Keratinocyte (primary cell): ENCODE data around the gene GNB5. TPM values are rescaled to one million over a fixed set of nuclear protein-coding genes. Genes with fewer than 3 reads are reported as not detected.

Source experiments
- DNase-seq: peaks from one replicate; pipeline ENCODE4 v3.0.0-alpha.2; 2011; ENCODE audit warnings: low read depth, missing footprints, low spot score
- FAIRE-seq: peaks from 2 replicates; lab custom pipeline; 2011; peaks lifted over from hg19 to GRCh38; lab: Jason Lieb, UNC
- H2AFZ ChIP-seq: 2 replicates; pipeline ENCODE4 v1.6.0; 2012; ENCODE audit warnings: low read length, control low read depth, inconsistent platforms; ENCODE audit not compliant: control insufficient read depth
- H3K27ac ChIP-seq: 2 replicates; pipeline ENCODE4 v1.5.1; 2011; ENCODE audit warnings: low read length; ENCODE audit not compliant: control insufficient read depth, insufficient read depth
- H3K27me3 ChIP-seq: 3 replicates; pipeline ENCODE4 v1.6.0; 2011; ENCODE audit warnings: low read length; ENCODE audit not compliant: control insufficient read depth, insufficient read depth; ENCODE audit errors: extremely low read depth
- H3K36me3 ChIP-seq, 2 experiments: 2 replicates in 1 of 2; 3 replicates in 1 of 2; pipeline ENCODE4 v1.5.1; 2011; ENCODE audit warnings: low read length in 2 of 2, mild to moderate bottlenecking in 1 of 2; ENCODE audit not compliant: control insufficient read depth in 2 of 2, insufficient read depth in 2 of 2; ENCODE audit errors: extremely low read depth in 1 of 2
- H3K4me1 ChIP-seq: 3 replicates; pipeline ENCODE4 v1.5.1; 2011; ENCODE audit warnings: low read length; ENCODE audit not compliant: control insufficient read depth, insufficient read depth; ENCODE audit errors: extremely low read depth
- H3K4me2 ChIP-seq: 3 replicates; pipeline ENCODE4 v1.6.0; 2011; ENCODE audit warnings: low read depth, low read length; ENCODE audit not compliant: control insufficient read depth, insufficient read depth; ENCODE audit errors: extremely low read depth
- H3K4me3 ChIP-seq, 3 experiments: fragments of 200-600 bp in 1 of 3; sonication (generic) in 1 of 3; 2 replicates in 2 of 3; 3 replicates in 1 of 3; pipeline ENCODE4 v1.5.1; 2011 to 2016; ENCODE audit warnings: low read length in 3 of 3, mild to moderate bottlenecking in 3 of 3, control low read depth in 2 of 3, inconsistent platforms in 1 of 3, low read depth in 1 of 3, mixed read lengths in 1 of 3, mixed run types in 1 of 3, moderate library complexity in 1 of 3; ENCODE audit not compliant: control insufficient read depth in 2 of 3, insufficient read depth in 2 of 3; ENCODE audit errors: extremely low read depth in 1 of 3
- H3K79me2 ChIP-seq: 2 replicates; pipeline ENCODE4 v1.6.0; 2012; ENCODE audit warnings: low read length; ENCODE audit not compliant: control insufficient read depth, insufficient read depth
- H3K9ac ChIP-seq: 3 replicates; pipeline ENCODE4 v1.6.0; 2011; ENCODE audit warnings: low read length; ENCODE audit not compliant: control insufficient read depth, insufficient read depth; ENCODE audit errors: extremely low read depth
- H3K9me1 ChIP-seq: 3 replicates; pipeline ENCODE4 v1.6.0; 2011; ENCODE audit warnings: low read length; ENCODE audit not compliant: control insufficient read depth, insufficient read depth; ENCODE audit errors: extremely low read depth
- H3K9me3 ChIP-seq: 2 replicates; pipeline ENCODE4 v1.5.1; 2012; ENCODE audit warnings: low read depth, low read length; ENCODE audit not compliant: control insufficient read depth
- H4K20me1 ChIP-seq: 3 replicates; pipeline ENCODE4 v1.6.0; 2011; ENCODE audit warnings: low read length; ENCODE audit not compliant: control insufficient read depth, insufficient read depth; ENCODE audit errors: extremely low read depth
- CTCF ChIP-seq, 3 experiments: IDR thresholded peaks in 1 of 3; conservative IDR thresholded peaks in 1 of 3; optimal IDR thresholded peaks in 1 of 3; 2 replicates in 2 of 3; 3 replicates in 1 of 3; pipeline versions ENCODE3 to v1.5.1; 2011; ENCODE audit warnings: low read length in 3 of 3, mild to moderate bottlenecking in 3 of 3, moderate library complexity in 2 of 3, control low read depth in 1 of 3, inconsistent platforms in 1 of 3; ENCODE audit not compliant: insufficient read depth in 2 of 3; ENCODE audit errors: extremely low read depth in 1 of 3
- EZH2 ChIP-seq: IDR thresholded peaks from one replicate; pipeline ENCODE4 v1.6.1; 2012; ENCODE audit warnings: inconsistent platforms, mild to moderate bottlenecking, low read length, moderate library complexity
- dilution Hi-C: fragments of 300-500 bp; cut with MboI; formaldehyde crosslinking; loops from one replicate; pipeline ENCODE4 v1.7.0; 2020; ENCODE audit warnings: low sequenced_read_pairs; ENCODE audit not compliant: extremely low pct_ligation_motif_present
- polyA plus RNA-seq, 5 experiments: library from polyadenylated mRNA; depleted of rRNA in 3 of 5; stranded (reverse) in 3 of 5; stranded (forward) in 1 of 5; unstranded in 1 of 5; fragments of >200 nt; gene quantifications; 1 replicate in 1 of 5; 2 replicates in 3 of 5; 3 replicates in 1 of 5; pipeline versions ENCODE4 v1.2.1 to v1.2.3, GENCODE V29; 2011 to 2012; ENCODE audit warnings: missing spikeins in 2 of 5, low read depth in 1 of 5, low replicate concordance in 1 of 5

Gene GNB5
- polyA plus RNA-seq, 1 donor (not counting 4 experiments of a cell fraction or from before 2014, with no cell fraction given): 25.8 TPM

GRCh38 chr15:52162876-52163275 is 28.3 kb downstream of the GNB5 start:
- Histone ChIP-seq H3K9me3 (no peaks in the 10 kb centered on the region), H3K27ac (no peak overlapping the region), H3K27me3 (no peaks in the 10 kb centered on the region), H3K36me3 (peaks cover 4 to 8% of the 10 kb centered on the region in 2 experiments), H3K9me1 (no peaks in the 10 kb centered on the region), H3K9ac (no peak overlapping the region), H3K4me1 (no peaks in the 10 kb centered on the region), H3K4me3 (no peak overlapping the region), H4K20me1 (no peaks in the 10 kb centered on the region), H2AFZ (no peak overlapping the region), H3K4me2 (no peak overlapping the region), H3K79me2 (no peaks in the 10 kb centered on the region)
- TF ChIP-seq CTCF (optimal IDR thresholded peaks at IDR 0.05 in 1 of 3, IDR thresholded peaks at IDR 0.05 in 1 of 3, conservative IDR thresholded peaks at IDR 0.05 in 1 of 3; ENCODE audit: extremely low read depth in 1 of 3, insufficient read depth in 2 of 3, low read length in 3 of 3) (no peak), EZH2 (no peak)
- FAIRE-seq: no peak
- no peak for DNase-seq
- dilution Hi-C loops: no loop called here

- FAIRE-seq: no peak
- dilution Hi-C loops: no loop called here
These were observed 28.9 kb downstream of the GNB5 start for GRCh38 chr15:52162260-52162659.

More at GRCh38 chr15:52162260-52162659, 28.9 kb downstream of the GNB5 start:
- Histone ChIP-seq H3K4me3 (no peak overlapping the region), H3K9ac (no peak overlapping the region), H3K9me3 (no peaks in the 10 kb centered on the region), H3K4me2 (no peak overlapping the region), H3K4me1 (no peaks in the 10 kb centered on the region), H3K79me2 (no peaks in the 10 kb centered on the region), H3K27me3 (no peaks in the 10 kb centered on the region), H3K27ac (no peak overlapping the region), H4K20me1 (no peaks in the 10 kb centered on the region), H3K36me3 (peaks cover 4 to 8% of the 10 kb centered on the region in 2 experiments), H2AFZ (no peak overlapping the region), H3K9me1 (no peaks in the 10 kb centered on the region)
- no peak for DNase-seq
- TF ChIP-seq EZH2 (no peak), CTCF (optimal IDR thresholded peaks at IDR 0.05 in 1 of 3, IDR thresholded peaks at IDR 0.05 in 1 of 3, conservative IDR thresholded peaks at IDR 0.05 in 1 of 3; ENCODE audit: extremely low read depth in 1 of 3, insufficient read depth in 2 of 3, low read length in 3 of 3) (no peak)
